Hematopoietic multipotent progenitor cell treated with erythropoietin and hydrocortisone succinate and interleukin-3 and kit ligand, for 6 days (in vitro differentiated cells): ENCODE data around the gene CASP3.
"Not testable (repeated sequence)": the region's sequence is repeated elsewhere in the genome, so short reads cannot be mapped to it uniquely, and the experiment has no call there.

Source experiments
- DNase-seq: peaks from one replicate; pipeline ENCODE4 v3.0.0-alpha.2; 2015

Gene CASP3

DNA sequence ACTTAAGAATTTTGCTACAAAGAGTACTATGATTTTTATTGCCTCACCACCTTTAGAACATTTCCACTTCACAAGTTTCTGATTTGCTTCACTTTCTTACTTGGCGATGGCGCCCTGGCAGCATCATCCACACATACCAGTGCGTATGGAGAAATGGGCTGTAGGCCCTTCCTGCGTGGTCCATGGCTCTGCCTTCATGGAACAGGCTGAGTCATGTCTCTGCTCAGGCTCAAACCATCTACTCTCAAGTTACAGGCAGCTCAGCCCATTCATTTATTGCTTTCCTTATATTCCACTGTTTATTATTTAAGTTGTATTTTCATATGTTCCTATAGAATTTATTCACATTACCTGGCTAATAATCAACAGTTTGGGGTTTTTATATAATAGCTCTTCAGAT, 21.1 kb downstream of the CASP3 start:
- no peak for DNase-seq

GRCh38 chr4:184625783-184626596, 23.3 kb downstream of the CASP3 start:
- not testable (repeated sequence) for DNase-seq

DNA sequence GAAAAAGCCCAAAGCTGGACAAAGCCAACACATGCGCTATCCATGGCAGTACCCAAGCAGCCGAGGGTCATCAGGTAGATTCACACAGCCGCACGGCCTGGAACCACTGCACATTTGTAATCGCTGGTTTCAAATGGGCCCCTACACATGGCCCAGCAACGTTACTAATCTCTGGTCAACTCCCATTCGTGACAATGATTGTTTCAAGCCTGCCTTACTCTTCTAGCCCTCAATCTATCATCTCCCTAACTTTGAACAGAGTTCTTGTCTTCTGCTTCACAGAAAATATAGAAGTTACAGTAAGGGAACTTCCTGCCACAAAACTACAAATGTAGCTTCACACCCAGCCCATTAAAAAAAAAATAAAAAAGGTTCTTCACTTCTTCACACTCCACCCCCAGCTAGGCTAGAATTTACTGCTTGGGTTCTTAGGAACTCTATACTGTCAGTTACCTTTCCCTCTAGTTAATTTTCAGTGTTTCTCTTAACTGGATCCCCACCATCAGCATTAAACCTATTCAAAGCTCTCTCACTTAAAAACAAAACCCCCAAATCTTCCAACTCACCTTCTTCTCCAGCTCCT, 24.2 kb downstream of the CASP3 start:
- DNase-seq: no peak

DNA sequence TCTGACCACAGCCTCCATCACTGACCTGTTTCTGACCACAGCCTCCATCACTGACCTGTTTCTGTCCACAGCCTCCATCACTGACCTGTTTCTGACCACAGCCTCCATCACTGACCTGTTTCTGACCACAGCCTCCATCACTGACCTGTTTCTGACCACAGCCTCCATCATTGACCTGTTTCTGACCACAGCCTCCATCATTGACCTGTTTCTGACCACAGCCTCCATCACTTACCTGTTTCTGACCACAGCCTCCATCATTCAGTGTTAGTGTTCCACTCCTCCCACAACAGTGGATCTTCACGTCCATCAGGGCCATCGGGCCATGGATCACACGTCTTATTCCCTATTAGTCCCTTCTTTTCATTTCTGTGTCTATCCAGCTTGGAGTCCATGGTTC, 24.7 kb downstream of the CASP3 start:
- not testable (repeated sequence) for DNase-seq

DNA sequence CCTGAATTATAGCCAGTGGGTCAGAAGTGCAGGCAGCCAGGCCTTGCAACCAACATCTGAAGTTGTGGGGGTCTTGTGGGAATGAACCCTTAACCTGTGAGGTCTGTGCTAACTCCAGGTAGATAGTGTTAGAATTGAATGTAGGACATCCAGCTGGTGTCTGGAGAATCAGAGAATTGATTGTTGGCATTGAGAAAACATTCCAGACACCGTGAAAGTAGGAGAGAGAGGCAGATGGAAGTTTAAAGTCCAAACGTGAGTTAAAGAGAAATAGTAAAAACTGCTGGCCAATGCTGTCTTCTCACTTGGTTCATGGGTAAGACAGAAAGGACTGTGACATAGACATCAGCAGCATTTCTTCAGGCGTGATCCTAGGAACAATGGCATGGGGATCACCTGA, 27.7 kb downstream of the CASP3 start:
- DNase-seq: no peak

DNA sequence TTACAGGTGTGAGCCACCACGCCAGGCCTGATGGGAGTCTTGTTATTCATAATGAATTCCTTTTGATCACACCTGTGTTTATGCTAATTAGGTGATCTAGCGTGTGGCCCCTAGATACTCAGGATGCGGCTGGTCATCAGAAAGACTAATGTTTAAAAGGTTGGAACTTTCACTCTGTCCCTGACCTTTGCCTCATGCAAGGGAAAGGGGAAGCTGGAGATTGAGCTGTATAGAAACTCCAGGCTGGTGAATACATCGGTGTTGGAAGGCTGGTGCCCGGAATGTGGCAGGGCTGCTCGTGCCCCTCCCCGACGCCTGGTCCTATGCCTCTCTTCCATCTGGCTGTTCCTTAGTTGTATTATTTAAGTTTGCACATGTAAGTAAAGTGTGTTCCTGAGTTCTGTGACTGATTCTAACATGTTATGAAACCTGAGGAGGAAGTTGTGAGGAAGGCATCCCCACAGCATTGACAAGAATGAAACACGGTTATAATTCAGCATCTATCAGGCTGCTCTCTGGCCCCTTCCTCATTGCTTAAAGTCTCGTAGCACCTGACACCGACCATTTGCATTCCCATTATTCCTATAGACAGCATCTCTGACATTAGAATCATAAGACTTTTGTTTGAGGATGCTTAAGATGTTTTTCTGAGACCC, 28.9 kb downstream of the CASP3 start:
- DNase-seq: no peak

- DNase-seq: peak; percentile 76
Measured at GRCh38 chr4:184617600-184618196, 31.5 kb downstream of the CASP3 start.

- DNase-seq: no peak
Measured at GRCh38 chr4:184616633-184617551, 32.4 kb downstream of the CASP3 start.

- DNase-seq: not testable (repeated sequence)
Measured at GRCh38 chr4:184616168-184616567, 33.1 kb downstream of the CASP3 start.

DNA sequence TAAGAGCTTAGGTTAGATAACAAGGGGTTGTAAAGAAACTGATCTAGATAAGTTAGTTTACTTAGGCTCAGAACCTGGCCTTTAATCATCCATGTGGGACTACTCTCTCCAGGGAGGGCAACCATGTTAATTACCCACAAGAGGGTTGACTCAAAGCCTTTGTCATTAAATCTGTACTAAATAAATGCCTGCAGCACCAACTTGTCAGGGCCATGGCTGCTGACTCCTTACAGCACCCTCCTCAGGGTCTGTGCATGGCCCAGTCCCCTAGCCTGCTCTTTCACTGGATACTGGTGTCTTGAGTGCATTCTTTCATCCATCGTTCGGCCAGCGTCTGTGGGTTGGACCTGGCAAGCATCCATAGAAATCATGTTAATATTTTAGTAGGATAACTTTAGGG, 34.7 kb downstream of the CASP3 start:
- DNase-seq: no peak

DNA sequence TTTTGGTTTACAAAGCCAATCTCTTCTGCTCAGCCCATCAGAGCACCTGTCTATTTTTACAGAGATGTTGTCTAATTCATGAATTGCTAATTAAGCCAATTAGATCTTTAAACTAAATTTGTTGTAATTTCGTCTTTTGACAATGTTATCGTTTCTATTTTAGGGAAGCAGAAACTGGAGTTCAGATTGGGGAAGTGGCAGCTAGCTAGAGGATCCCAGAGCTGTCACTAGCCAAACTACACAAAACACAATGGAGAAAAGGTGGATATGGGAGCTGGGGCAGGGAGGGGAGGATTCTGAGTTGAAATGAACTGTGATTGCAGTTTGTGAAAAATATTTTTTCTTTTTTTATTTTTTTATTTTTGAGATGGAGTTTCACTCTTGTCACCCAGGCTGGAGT, 35.8 kb downstream of the CASP3 start:
- DNase-seq: no peak

DNA sequence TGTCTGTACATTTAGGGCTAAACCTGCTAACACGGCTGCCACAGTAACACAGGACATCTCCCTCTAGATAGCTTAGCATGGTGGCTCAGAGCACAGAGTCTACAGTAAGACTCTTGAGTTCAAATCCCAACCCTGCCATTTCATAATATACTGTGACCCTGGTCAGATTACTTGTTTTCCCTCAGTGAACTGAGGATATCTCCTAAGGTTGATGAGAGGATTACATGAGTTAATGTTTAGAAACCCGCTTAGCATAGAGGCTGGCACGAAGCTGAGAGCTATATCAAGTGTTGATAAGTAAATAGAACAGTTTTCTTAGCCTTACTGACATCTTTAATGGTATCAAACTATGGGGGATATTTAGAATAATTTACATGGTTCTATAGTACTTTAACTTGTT, 37.2 kb downstream of the CASP3 start:
- DNase-seq: no peak

DNA sequence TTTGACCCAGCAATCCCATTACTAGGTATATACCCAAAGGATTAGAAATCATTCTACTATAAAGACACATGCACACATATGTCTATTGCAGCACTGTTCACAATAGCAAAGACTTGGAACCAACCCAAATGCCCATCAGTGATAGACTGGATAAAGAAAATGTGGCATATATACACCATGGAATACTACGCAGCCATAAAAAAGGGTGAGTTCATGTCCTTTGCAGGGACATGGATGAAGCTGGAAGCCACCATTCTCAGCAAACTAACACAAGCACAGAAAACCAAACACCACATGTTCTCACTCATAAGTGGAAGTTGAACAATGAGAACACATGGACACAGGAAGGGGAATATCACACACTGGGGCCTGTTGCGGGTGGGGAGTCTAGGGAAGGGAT, 41.8 kb downstream of the CASP3 start:
- DNase-seq: not testable (repeated sequence)

DNA sequence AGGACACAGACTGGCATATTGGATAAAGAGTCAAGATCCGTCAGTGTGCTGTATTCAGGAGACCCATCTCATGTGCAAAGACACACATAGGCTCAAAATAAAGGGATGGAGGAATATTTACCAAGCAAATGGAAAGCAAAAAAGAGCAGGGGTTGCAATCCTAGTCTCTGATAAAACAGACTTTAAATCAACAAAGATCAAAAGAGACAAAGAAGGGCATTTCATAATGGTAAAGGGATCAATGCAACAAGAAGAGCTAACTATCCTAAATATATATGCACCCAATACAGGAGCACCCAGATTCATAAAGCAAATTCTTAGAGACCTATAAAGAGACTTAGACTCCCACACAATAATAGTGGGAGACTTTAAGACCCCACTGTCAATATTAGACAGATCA, 46.4 kb downstream of the CASP3 start:
- not testable (repeated sequence) for DNase-seq

- not testable (repeated sequence) for DNase-seq
Measured at GRCh38 chr4:184600982-184601381, 48.3 kb downstream of the CASP3 start.

DNA sequence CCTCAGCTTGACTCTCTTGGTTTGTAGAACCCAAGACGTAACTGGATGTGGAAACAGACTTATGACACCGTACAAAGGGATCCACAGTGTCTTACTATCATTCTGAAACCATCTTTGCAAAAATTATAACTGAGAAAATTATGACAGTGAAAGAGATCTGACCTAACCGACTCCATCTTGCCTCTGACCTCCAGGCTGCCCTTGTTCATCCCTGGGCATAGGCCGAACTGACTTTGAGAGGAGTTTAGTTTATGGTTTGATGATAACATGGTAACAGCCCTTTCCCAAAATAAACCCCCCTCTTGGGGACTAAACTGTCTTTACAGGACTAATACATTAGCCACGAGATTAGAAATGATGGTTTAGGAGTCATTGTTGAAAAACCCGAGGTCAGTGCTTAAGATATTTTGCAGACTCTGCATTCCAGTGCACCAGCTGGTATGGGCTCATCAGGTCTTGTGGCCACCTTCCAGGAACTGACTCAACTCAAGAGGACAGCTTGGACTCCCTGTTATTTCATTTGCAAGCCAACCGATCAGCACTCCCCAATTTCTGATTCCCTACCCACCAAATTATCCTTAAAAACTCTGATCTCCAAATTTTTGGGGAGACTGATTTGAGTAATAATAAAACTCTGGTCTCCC, 49.6 kb downstream of the CASP3 start:
- no peak for DNase-seq

DNA sequence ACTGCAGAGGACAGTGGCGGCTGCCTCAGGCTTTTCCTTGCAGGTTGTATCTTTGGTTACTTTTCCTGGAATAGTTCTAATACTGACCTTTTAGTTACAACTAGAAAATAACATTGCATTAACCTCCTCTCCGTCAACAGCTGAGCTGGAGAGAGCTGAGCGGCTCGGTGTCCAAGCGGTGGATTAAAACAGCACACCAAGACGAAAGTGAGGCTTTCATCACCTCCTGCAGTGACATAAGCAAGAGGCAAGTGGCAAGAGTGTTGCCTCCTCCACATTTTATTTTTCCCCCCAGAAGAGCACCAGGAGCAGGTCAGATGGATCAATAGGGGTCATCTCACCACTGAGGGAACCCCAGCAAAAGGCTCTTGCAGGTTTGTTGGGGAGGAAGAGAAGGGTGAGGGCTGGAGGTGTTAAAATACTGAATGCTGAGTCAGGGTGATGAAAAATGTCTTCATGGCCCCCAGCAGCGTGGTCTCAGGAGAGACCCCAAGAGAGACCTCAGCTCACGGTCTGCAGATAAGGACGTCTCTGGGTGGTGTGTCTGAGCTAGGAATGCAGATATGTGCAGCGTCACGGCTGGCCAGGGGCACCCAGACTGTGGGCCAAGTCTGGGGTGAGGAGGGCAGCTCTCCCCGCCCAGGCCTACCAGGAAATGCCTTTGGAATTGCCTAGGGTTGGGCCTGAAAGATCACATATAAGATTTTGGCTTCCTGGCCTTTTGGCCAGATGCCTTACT, 50.3 kb downstream of the CASP3 start:
- DNase-seq: no peak

- peak; percentile 12 for DNase-seq
Measured at GRCh38 chr4:184596617-184597185, 52.5 kb downstream of the CASP3 start.

- DNase-seq: no peak
Measured at GRCh38 chr4:184596044-184596616, 53.1 kb downstream of the CASP3 start.

DNA sequence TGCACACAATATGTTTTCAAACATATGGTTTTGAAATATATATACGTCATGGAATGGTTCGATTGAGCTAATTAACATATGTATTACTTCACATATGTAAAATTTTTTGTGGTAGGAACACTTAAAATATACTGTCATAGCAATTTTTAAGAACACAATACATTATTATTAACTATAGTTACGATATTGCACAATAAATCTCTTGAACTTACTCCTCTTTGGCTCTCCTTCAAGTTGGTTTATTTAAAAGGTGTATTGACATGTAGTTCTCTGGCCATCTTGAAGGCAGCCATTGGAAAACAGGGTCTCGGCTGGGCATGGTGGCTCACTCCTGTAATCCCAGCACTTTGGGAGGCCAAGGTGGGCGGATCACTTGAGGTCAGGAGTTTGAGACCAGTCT, 53.8 kb downstream of the CASP3 start:
- DNase-seq: no peak

DNA sequence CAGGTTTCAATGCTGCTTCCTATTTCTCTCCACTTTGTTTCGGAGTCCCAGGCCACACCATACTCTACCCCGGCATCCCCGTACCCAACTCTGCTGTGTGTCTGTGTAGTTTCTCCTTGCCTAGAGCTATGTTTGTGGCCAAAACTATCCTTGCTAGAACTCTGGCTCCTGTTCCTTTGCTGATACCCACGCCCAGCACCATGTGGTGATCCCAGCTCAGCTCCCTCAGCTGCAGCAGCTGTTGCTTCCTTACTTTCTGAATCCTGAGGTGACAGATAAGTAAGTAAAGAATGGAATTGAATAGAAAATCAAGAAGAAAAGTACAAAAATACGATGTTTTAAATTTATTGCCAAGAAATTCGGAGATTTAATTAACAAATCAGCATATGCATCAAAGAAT, 55.8 kb downstream of the CASP3 start:
- DNase-seq: no peak
